ENCODE data around the gene CD47.

Gene CD47

DNA sequence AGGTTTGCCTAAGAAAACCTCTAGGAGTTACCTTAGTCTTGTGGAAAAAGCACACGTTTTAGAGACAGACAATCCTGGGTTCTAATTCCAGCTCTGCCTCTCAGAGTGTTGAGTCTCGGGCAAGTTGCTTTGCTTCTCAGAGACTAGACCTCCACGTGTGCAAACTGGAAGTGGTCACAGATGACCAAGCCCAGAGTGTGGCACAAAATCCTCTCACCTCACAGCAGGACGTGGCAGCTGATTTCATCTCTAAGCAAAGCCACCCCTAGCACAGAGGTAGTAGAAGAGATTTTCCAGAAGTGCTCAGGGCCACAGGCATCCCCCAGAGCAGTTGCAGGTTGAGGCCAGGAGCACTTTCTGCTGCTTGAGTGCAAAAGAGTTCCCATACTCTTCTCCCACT lies 79.2 kb downstream of the CD47 start:
- TF ChIP-seq, protein P1, sequence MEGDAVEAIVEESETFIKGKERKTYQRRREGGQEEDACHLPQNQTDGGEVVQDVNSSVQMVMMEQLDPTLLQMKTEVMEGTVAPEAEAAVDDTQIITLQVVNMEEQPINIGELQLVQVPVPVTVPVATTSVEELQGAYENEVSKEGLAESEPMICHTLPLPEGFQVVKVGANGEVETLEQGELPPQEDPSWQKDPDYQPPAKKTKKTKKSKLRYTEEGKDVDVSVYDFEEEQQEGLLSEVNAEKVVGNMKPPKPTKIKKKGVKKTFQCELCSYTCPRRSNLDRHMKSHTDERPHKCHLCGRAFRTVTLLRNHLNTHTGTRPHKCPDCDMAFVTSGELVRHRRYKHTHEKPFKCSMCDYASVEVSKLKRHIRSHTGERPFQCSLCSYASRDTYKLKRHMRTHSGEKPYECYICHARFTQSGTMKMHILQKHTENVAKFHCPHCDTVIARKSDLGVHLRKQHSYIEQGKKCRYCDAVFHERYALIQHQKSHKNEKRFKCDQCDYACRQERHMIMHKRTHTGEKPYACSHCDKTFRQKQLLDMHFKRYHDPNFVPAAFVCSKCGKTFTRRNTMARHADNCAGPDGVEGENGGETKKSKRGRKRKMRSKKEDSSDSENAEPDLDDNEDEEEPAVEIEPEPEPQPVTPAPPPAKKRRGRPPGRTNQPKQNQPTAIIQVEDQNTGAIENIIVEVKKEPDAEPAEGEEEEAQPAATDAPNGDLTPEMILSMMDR (IDR thresholded peaks at IDR 0.05; ENCODE audit: poor library complexity, severe bottlenecking), result no peak
- Histone ChIP-seq H3K27me3 (ENCODE audit: insufficient read depth, poor library complexity, severe bottlenecking) (no peaks in the 10 kb centered on the region), H3K36me3 (ENCODE audit: low read depth) (no peaks in the 10 kb centered on the region), H3K9me3 (ENCODE audit: severe bottlenecking) (no peaks in the 10 kb centered on the region), H3K4me1 (ENCODE audit: insufficient read depth, poor library complexity, severe bottlenecking) (peaks cover 4% of the 10 kb centered on the region), H3K4me3 (ENCODE audit: severe bottlenecking) (no peak overlapping the region), H3K27ac (ENCODE audit: poor library complexity, severe bottlenecking) (no peak overlapping the region)
- ATAC-seq (ENCODE audit: low read depth), result no peak
- no peak for DNase-seq (ENCODE audit: low spot score)

DNA sequence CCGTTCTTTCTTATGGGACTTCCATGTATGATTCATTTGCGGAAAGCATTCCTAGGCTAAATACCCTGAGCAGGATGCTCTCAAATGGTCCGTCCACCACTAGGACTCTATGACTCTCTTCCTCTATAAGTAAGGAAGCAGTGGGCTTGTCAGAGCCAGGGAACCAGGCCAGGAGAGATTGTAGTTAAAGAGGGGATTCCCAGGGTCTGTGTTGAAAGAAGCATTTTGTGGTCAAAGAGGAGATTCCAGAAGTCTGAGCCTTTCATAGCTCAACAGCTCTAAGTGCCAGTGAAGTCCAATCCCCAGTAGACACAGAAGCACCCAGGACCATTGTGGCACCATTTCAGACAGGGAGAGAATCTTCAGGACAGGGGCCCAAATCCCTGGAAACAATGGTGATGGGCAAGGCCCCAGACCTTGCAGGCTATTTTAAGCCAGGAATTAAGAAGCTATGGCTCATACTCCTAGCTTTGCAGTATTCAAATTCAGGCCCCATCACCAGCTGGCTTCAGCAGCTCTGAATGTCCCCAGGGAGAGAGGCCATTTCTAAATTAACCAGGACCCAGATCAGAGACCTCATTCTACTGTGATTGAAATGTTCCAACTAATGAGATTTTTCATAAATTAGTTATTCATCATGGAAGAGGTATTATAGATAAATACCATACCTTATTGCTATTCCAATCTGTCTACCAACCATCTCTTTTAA lies 81.7 kb downstream of the CD47 start:
- TF ChIP-seq, protein P1 (IDR thresholded peaks at IDR 0.05; ENCODE audit: poor library complexity, severe bottlenecking), result no peak
- Histone ChIP-seq H3K27ac (ENCODE audit: poor library complexity, severe bottlenecking) (no peak overlapping the region), H3K4me3 (ENCODE audit: severe bottlenecking) (no peak overlapping the region), H3K27me3 (ENCODE audit: insufficient read depth, poor library complexity, severe bottlenecking) (no peaks in the 10 kb centered on the region), H3K9me3 (ENCODE audit: severe bottlenecking) (no peaks in the 10 kb centered on the region), H3K36me3 (ENCODE audit: low read depth) (no peaks in the 10 kb centered on the region), H3K4me1 (ENCODE audit: insufficient read depth, poor library complexity, severe bottlenecking) (peaks cover 10% of the 10 kb centered on the region)
- DNase-seq (ENCODE audit: low spot score) (no peak), ATAC-seq (ENCODE audit: low read depth) (no peak)

DNA sequence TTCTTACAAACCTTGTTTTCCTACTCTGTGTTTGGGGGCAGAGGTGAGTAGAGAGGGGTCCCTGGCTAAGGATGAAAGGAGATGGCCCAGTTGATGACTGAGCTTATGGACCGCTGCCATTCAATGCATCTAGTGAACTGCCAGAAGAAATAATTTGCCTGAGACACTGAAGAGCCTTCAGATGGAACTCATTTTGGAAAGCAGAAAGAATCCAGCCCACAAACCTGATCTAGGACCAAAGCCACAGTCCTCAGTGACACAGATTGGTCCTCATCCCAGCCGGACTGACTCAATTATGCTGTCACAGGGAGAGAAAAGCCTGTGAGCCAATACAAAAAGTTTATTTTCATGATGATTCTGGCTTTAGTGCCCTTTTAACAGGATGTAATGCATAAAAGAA lies 82.7 kb downstream of the CD47 start:
- Histone ChIP-seq H3K9me3 (ENCODE audit: severe bottlenecking) (no peaks in the 10 kb centered on the region), H3K4me1 (ENCODE audit: insufficient read depth, poor library complexity, severe bottlenecking) (peaks cover 10% of the 10 kb centered on the region), H3K36me3 (ENCODE audit: low read depth) (no peaks in the 10 kb centered on the region), H3K27me3 (ENCODE audit: insufficient read depth, poor library complexity, severe bottlenecking) (no peaks in the 10 kb centered on the region), H3K27ac (ENCODE audit: poor library complexity, severe bottlenecking) (no peak overlapping the region), H3K4me3 (ENCODE audit: severe bottlenecking) (no peak overlapping the region)
- TF ChIP-seq, protein P1 (IDR thresholded peaks at IDR 0.05; ENCODE audit: poor library complexity, severe bottlenecking), result no peak
- ATAC-seq (ENCODE audit: low read depth), result no peak
- no peak for DNase-seq (ENCODE audit: low spot score)

DNA sequence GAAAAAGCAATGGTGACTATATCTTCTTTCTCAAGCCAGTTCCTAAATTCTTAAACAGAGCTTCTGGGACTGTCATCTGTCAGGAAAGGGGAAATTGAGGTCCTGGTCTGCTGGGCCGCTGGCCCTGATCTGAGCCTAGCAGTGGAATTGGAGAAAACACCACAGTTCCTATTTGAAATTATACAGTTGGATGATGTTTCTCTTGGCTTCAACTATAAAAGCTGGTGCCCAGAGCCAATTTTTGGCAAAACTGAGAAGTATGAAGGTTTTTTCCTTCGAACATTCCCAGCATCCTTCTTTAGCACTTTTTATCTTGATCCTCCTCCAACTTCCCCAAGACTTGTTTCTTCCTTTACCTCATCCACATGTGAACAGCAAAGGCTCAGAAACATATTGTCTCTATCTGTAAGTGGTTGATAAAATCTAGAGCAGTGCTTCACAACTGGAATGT lies 83.9 kb downstream of the CD47 start:
- H3K27me3 ChIP-seq (ENCODE audit: insufficient read depth, poor library complexity, severe bottlenecking), result no peaks in the 10 kb centered on the region
- peaks cover 10% of the 10 kb centered on the region for H3K4me1 ChIP-seq (ENCODE audit: insufficient read depth, poor library complexity, severe bottlenecking)
- H3K9me3 ChIP-seq (ENCODE audit: severe bottlenecking), result no peaks in the 10 kb centered on the region
- H3K36me3 ChIP-seq (ENCODE audit: low read depth), result no peaks in the 10 kb centered on the region
- DNase-seq (ENCODE audit: low spot score), result no peak
- H3K27ac ChIP-seq (ENCODE audit: poor library complexity, severe bottlenecking), result peak overlapping the region; percentile 73
- H3K4me3 ChIP-seq (ENCODE audit: severe bottlenecking), result no peak overlapping the region
- no peak for ATAC-seq (ENCODE audit: low read depth)
- TF ChIP-seq, protein P1 (IDR thresholded peaks at IDR 0.05; ENCODE audit: poor library complexity, severe bottlenecking), result no peak

DNA sequence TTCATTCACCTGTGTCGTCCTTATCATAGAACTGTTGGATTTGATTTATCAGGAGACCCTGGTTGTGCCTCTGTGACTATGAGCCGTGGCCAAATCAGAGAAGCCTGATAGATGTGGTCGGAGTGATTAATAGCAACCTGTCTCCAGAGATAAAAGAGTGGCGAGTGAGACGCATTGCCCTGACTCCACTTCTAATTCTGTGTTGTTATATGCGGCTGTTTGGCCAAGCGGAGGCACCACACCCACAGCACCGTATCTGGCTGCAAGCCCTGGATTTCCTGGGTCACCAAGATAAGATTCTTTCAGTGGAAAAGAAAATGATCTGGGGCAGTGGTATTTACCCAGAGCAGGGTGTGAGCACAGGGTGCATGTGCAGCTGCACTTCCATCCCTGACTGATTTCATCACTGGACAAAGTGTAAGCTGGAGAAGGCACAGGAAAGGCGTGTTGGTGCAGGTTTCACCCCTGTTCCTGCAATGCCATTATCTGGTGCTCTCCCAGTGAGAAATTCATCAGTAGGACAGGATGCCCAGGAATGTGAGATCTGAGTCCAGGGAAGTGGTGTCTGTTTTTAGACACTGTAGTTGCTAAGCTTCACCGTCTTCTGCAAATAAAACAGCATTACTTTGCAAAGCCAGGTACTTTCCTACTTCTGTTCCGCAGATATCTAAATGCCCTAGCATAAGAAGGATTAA lies 84.6 kb downstream of the CD47 start:
- Histone ChIP-seq H3K27me3 (ENCODE audit: insufficient read depth, poor library complexity, severe bottlenecking) (no peaks in the 10 kb centered on the region), H3K9me3 (ENCODE audit: severe bottlenecking) (no peaks in the 10 kb centered on the region), H3K4me3 (ENCODE audit: severe bottlenecking) (no peak overlapping the region), H3K4me1 (ENCODE audit: insufficient read depth, poor library complexity, severe bottlenecking) (peaks cover 17% of the 10 kb centered on the region), H3K27ac (ENCODE audit: poor library complexity, severe bottlenecking) (peak overlapping the region; percentile 73), H3K36me3 (ENCODE audit: low read depth) (no peaks in the 10 kb centered on the region)
- TF ChIP-seq, protein P1 (IDR thresholded peaks at IDR 0.05; ENCODE audit: poor library complexity, severe bottlenecking), result peak; percentile 17
- ATAC-seq (ENCODE audit: low read depth) (peak; percentile 91), DNase-seq (ENCODE audit: low spot score) (peak; percentile 86)
